SK-N-SH (cell line): ENCODE data around the gene VTN.

Experiments used
- FOXM1 ChIP-seq: IDR thresholded peaks from 2 replicates; pipeline ENCODE4 v1.4.0; 2012; ENCODE audit warnings: low read depth, mild to moderate bottlenecking
- NRF1 ChIP-seq: IDR thresholded peaks from 2 replicates; pipeline ENCODE4 v1.6.1; 2012; ENCODE audit warnings: low read depth, mild to moderate bottlenecking, low read length
- SMC3 ChIP-seq: IDR thresholded peaks from 2 replicates; pipeline ENCODE4 v1.6.1; 2012; ENCODE audit warnings: low read depth, low read length, improper control_type of control experiment
- TF ChIP-seq, protein P1 (sequence below): fragments of 200-600 bp; sonication (generic); IDR thresholded peaks from 2 replicates; pipeline ENCODE4 v1.6.1; 2017; ENCODE audit warnings: antibody characterized with exemption, mild to moderate bottlenecking, moderate library complexity
- TF ChIP-seq, protein P2 (sequence below): IDR thresholded peaks from 2 replicates; pipeline ENCODE4; 2012

DNA sequence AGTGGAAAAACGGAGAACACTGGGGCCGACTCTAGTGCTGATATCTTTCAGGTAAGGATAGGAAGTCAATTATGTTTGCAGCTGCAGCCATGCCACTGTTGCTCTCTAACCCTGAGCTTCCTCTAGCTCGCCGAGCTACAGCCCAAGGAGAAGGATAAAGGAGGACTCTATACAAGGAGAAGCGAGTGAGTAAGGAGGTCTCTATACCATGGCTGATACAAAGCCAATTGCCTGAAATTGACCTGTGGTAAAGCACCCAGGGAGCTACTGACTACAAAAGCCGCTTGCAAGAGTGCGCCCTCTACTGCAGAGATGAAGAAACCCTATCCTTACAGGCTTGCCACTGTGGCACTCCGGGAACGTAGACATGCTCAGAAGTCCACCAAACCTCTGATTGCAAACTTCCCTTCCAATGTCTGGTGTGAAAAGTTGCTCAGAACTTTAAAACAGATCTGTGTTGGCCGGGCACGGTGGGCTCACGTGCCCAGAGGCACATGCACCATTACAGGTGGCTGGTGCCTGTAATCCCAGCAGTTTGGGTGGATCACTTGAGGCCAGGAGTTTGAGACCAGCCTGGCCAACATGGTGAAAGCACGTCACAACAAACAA is 46.7 kb upstream of the VTN start:
- TF ChIP-seq, protein P1, sequence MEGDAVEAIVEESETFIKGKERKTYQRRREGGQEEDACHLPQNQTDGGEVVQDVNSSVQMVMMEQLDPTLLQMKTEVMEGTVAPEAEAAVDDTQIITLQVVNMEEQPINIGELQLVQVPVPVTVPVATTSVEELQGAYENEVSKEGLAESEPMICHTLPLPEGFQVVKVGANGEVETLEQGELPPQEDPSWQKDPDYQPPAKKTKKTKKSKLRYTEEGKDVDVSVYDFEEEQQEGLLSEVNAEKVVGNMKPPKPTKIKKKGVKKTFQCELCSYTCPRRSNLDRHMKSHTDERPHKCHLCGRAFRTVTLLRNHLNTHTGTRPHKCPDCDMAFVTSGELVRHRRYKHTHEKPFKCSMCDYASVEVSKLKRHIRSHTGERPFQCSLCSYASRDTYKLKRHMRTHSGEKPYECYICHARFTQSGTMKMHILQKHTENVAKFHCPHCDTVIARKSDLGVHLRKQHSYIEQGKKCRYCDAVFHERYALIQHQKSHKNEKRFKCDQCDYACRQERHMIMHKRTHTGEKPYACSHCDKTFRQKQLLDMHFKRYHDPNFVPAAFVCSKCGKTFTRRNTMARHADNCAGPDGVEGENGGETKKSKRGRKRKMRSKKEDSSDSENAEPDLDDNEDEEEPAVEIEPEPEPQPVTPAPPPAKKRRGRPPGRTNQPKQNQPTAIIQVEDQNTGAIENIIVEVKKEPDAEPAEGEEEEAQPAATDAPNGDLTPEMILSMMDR = peak; percentile 70
- TF ChIP-seq, protein P2, sequence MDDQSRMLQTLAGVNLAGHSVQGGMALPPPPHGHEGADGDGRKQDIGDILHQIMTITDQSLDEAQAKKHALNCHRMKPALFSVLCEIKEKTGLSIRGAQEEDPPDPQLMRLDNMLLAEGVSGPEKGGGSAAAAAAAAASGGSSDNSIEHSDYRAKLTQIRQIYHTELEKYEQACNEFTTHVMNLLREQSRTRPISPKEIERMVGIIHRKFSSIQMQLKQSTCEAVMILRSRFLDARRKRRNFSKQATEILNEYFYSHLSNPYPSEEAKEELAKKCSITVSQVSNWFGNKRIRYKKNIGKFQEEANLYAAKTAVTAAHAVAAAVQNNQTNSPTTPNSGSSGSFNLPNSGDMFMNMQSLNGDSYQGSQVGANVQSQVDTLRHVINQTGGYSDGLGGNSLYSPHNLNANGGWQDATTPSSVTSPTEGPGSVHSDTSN = no peak
- TF ChIP-seq NRF1 (no peak), SMC3 (peak; percentile 43), FOXM1 (no peak)
